GM19455 (cell line): ENCODE data around the gene SMIM29.
A peak's percentile ranks its signal among the peaks of the same experiment; 100 is the strongest.

Experiments
- ATAC-seq: cut with Tn5 transposase; IDR thresholded peaks from one replicate; pipeline ENCODE4 v1.9.1; 2021; ENCODE audit not compliant: unreplicated experiment

SMIM29 gene

DNA sequence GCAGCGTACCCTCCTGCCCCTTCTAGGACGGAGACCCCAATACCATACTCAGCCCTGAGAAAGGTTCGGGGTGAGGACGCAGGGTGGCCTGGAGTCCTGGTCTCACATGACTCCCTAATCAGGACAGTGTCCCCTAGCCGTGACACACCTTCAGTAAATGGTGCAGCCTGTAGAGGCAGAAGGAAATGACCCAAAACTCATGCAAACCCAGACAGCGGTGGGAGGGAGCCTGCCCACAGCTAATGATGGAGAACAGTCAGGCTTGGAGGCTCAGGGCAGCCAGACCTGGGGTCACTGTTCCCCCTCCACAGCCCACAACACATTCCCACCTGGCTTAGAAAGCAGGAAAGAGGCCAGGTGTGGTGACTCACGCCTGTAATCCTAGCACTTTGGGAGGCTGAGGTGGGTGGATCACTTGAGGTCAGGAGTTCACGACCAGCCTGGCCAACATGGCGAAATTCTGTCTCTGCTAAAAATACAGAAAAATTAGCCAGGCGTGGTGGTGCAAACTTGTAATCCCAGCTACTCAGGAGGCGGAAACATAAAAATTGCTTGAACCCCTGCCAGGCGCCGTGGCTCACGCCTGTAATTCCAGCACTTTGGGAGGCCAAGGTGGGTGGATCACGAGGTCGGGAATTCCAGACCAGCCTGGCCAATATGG, 20.9 kb downstream of the SMIM29 start:
- ATAC-seq, result no peak

DNA sequence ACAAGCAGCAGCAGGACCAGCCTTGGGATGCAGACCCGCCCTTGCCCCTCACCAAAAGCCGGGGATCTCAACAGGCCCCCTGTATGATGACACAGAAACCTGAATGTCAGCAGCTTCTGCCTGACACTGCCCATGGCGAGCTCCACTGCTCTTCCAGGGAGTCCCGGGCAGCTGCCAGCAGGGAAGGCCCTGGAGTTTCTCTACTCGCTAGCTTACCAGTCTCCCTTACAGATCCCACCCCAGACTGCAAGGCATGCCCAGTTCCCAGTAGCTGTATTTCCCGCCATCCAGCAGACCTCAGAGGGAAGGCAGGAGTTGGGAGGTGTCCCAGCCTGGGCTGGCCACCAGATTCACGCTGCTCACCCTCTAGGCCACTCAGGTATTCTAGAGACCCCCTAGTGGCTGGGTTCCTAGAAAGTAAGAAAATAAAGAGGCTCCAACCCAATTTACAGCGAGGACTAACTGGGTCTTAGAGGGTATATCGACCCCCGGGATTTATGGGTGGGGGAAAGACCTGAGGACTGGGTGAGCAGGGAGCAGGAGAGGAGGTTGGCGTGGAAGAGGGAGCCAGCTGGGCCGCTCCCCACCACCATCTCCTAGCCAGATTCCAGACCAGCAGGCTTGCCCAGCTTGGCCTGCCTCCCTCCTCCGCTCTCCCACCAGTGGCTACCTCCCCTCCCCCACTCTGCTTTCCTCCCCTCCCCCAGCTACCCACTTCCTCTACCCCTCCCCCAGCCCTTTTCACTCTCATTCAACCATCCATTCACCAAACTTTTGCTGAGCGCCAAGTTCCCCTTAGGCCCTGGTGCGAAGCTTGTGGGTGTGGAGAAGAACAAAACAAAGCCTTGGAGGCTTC, 21.8 kb downstream of the SMIM29 start:
- ATAC-seq, result no peak

DNA sequence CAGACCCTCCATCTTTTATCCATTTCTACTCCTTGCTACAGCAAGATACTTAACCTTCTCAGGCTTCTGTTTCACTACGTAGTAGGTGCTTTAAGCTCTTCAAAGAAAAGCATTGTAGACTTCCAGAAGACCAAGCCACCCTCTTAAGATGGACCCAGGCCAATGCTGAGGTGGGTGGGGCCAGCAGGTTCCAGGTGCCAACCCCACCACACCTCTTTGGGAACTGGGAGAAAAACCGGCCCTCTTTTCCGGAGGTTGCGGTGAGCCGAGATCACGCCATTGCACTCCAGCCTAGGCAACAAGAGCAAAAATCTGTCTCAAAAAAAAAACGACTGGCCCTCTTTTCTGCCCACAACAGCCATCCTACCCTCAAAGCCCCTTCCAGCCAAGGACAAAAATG, 22.7 kb downstream of the SMIM29 start:
- ATAC-seq, result no peak

DNA sequence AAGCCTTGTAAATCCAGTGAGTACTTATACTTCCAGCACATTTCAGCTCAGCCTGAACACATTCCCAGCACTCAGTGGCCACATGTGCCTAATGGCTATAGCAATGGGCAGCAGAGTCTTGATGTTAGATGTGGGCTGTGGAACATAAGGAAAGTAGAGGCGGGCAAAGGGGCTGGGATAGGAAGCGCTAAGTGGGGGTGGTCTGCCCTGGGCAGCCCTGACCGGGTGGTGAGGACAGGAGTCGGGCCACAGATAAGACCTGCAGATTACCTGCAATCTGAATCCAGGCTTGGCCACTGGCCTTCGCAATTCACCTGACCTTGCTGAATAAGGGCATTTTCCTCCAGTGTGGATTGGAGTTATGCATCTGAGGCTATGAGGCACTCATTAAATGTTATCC, 23.3 kb downstream of the SMIM29 start:
- no peak for ATAC-seq

DNA sequence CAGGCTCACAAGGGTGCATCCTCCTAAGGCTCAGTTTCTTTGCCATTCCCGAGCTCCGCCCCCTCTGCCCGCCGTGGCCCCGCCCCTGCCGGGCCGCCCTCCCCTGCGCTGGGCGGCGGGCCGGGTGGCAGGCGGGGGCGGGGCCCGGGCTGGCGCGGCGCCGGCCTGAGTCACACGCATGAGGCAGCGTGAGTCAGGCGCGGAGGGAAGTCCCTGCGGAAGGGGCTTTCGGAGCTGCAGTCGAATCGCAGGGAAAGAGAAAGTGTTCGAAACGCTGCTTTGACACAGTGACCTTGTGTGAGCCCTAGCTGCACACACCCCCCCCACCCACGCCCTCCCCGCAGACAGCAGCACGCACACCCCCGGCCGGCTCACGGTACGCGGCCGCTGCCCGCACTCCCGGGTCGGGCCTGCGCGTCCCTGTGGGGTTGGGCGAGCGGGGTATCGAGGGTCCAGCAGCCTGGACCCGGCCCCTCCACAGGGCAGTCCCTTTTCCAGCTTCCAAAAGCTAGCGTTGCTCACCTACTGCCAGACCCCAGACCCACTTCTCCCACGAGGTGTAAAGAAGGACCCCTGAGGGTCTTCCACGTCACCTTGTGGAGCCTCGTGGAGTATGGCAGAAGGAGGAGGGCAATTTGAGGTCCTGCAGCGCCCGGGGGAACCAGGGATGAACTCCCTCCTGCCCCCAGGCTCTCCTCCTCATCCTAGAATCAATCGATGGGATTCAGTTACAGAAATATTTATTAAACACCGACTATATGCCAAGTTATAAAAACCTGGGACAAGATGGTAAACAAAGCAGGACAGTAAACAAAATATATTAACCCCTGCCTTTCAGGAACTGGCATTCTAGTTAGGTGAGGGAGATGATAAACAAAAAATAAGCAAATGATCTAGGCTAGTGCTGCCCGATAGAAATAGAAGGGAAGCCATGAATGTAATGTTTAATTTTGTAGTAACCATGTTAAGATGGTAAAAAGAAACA, 24.6 kb downstream of the SMIM29 start:
- ATAC-seq, result peak; percentile 85

DNA sequence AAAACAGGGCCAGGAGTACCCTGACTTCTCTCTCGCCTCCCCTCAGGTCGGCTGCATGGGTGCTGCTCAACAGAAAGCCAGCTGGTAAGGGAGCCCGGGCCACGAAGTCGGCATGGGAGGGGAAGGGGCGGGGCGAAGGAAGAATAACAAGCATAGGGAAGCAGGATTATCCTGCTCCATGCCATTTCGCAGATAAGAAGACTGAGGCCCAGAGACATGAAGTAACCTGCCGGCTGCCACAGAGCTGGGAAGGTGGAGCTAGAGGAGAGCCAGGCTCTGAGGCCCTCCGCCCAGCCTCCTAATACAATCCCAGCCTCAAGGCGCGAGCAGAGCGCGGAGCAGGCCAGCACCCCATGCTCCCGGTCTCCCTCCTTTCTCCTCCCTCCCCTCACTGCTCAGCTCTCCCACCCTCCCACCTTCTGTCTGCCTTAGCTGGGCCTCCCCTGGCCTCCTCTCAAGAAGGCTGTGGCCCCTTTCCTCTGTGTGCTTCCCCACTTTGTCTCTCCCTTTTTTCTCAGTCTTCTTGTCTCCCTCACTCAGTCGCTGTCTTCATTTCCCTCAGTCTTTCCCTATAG, 25.3 kb downstream of the SMIM29 start:
- ATAC-seq, result no peak

DNA sequence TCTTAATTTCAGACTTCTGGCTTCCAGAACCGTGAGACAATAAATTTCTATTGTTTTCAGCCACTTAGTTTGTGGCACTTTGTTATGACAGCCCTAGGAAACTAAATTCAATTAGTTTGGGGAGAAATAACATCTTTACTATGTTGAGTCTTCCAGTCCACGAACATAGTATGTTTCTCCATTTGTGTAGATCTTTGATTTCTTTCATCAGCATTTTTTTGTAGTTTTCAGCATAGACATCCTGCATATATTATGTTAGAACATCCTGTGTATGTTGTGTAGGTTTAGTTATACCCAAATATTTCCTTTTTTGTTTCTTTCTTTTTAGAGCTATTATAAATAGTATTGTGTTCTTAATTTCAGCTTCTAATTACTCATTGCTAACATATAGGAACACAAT, 30.1 kb downstream of the SMIM29 start:
- ATAC-seq, result no peak

DNA sequence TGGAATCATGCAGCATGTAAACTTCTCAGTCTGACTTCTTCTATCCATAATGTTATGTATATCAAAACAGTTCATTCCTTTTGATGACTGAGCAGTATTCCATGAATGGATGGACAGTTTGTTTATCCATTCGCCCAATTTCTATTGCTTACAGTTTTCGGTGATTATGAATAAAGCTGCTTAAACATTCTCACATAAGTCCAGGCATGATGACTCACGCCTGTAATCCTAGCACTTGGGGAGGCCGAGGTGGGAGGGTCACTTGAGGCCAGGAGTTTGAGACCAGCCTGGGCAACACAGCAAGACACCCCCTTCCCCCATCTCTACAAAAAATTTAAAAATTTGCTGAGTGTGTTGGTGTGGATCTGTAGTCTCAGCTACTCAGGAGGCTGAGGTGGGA, 35.0 kb downstream of the SMIM29 start:
- no peak for ATAC-seq

DNA sequence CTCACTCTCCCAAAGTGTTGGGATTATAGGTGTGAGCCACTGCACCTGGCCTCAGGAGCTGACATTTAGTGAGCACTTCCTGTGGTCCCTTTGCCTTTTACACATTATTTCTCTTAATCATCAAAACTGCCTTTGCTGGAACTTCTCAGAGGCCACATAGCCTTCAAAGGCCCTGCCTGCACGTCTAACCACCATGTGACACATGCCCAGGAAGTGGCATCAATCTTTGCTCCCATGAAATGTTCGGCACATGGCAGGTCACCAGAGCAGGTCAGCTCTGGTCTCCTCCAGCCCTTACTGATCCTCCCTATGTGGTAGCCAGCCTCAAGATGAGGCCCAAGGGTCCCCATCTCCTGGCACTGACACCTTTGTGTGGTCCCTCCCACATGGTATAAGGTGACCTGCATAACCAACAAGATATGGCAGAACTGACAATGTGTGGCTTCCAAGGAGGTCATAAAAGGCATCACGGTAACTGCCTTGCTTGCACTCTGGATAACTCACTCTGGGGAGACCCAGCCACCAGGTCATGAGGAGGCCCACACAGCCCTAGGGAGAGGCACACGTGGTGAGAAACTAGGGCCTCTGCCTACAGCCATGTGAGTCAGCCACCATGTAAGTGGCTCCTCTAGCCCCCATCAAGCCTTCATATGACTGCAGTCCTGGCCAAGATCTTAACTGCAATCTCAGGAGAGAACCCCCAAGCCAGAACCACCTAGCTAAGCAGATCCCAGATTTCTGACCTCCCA, 40.9 kb downstream of the SMIM29 start:
- no peak for ATAC-seq

DNA sequence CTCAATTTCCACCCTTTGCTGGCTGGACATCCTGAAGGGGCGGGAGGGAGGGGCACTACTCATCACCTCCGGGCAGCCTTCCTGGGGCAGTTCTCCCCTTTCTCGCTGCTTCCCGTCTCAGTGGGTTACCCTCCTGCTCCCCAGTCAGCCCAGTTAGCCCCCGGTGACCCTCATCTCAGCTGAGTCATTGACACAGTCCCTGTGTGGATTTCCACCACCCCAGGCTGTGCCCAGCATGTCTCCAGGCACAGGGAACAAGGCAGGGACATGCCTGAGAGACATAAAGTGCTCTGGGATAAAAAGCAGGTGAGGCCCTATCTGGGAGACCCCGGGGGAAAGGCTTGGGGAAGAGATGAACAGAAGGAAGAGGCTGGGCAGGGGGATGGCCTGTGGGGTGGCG, 42.1 kb downstream of the SMIM29 start:
- no peak for ATAC-seq

DNA sequence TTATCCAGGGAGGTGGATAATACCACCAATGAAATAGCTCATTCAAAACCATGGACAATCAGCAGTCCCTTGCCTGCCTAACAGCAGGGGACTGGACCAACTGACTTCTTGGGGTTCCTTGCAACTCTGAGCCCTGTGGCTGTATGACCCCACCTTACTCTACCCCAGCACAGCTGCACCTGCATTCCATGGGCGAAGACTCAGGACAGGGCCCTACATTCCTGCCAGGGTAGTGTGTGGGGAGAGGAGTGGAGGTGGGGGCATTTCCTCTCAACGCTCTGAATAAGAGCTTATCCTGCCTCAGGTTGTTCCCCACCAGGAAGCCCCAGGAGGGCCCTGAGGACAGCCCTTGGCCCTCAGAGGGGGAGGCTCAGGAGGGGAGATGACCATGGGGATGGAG, 42.9 kb downstream of the SMIM29 start:
- no peak for ATAC-seq

DNA sequence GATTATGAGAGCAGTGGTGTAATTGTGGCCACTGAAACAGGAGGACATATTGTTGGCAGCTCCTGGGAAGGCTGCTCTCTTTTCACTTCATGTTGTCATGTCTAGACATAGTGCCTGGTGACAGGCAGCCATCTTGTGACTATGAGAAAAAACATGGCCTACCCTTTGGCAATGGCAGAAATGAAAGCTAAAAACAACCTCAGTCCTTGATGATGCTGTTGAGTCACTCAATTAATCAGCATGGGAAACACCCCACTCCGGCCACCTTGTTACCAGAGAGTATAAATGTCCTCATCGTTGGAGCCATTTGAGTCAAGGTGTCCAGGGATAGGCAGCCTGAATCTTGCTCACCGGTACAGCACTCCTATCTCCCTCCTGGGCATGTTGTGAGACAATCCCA, 43.3 kb downstream of the SMIM29 start:
- ATAC-seq, result no peak

DNA sequence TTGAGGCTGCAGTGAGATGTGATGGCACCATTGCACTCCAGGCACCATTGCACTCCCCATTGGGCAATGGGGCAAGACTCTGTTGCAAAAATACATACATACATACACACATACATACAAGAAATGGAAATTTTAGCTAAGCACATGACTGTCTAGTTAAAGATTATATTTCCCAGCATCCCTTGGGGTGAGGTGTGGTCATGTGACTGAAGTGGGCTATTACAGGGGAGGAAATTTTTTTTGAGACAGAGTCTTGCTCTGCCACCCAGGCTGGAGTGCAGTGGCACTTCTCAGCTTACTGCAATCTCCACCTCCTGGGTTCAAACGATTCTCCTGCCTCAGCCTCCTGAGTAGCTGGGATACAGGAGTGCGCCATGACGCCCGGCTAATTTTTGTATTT, 44.1 kb downstream of the SMIM29 start:
- no peak for ATAC-seq

DNA sequence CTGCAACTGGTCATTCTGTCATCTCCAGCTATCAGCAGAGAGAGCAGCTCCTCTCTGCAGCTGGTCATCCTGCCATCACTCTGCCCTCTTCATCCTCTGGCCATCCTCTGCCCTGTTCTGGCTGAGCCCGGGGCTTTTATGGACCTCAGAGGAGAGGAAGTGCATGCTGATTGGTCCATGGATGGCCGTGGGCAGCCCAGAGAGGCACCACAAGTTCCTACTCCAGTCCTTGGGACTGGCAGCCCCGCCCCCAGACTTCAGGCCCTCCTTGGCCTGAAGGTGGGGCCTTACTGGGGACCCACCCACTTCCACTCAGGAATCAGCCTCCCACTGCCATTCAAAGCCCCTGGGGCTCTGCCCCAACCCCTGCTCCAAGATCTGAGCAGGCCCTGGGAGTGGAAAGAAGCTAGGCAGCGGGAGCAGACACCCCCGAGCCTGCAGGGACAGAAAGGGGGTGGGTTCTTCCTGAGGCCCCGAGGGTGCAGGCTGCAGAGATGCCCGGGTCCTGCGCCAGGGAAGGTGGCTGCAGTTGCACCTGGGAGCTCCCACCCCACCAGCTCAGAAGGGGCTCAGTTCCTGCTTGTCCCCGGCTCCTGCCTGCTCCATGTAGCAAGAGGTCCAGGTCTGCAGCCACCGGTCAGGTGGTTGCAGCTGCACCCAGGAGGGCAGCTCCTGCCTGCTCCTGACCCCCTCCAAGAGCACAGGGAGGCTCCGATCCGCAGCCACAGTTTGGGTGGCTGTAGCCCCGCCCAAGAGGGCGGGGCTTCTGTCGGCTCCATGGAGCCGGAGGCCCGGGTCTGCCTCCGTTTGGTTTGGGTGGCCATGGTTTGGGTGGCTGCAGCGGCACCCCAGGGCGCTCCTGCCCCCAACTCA, 46.2 kb downstream of the SMIM29 start:
- ATAC-seq, result no peak

DNA sequence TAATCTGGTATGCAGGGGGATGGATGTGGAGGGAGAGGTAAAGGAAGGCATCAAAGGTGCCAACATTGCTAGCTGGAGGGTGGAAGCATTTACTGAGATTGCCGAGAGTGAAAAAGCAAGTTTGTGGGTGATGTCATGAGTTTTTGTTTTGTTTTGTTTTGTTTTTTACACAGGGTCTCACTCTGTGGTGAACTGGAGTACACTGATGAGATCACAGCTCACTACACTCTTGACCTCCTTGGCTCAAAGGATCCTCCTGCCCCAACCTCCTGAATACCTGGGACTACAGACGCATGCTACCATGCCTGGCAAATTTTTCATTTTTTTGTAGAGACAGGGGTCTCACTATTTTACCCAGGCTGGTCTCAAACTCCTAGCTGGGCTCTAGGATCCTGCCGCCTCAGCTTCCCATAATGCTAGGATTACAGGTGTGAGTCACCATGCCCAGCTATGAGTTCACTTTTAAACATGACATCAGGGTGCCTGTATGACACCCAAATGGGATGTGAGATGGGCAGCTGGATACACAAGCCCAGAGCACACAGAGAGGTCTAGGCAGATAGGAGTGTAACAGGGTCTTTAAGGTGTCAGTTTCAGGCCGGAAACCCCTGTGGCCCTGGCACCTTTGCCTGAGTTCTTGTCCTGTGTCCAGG, 47.2 kb downstream of the SMIM29 start:
- ATAC-seq, result no peak

DNA sequence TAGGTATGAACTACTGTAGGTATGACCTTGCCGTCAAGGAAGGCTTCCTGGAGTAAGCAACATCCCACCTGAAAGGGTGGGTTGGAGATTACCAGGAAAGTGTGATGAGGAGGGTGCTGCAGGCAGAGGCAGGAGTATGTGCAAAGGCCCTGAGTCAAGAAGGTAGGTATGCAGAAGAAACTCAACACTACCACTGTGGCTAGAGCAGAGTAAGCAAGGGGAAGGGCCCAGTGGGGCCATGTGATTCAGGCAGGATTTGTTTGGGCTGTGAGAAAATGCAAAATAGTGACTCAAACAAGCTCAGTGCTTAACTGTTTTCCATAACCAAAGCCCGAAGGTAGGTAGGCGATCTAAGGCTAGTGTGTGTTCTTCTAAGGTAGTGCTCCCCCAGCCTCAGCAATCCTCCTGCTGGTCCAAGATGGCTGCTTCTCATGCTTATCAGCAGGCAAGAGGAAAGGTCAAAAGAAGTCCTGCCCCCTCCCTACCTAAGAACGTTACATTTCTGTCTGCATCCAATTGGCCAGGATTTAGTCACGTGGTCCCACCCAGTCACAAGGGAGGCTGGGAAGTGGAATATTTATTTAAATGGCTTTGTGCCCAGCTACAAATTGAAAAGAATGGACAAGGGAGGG, 48.4 kb downstream of the SMIM29 start:
- no peak for ATAC-seq

DNA sequence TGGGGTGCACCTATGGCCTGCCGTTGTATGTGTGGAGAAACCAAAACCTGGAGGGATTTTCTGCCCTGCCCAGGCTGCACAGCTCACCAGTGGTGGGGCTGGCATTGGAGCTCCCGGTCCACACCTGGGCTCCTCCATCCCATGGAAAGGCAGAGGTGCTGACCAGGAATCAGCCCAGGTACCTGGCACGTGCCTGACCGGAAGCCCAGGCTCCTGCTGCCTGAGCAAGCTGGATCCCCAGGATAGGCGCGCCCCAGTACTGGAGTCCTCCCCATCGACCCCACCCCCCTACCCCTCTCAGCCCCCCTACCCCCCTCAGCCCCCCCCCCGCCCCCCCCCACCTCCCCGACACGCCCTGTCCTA, 52.0 kb downstream of the SMIM29 start:
- ATAC-seq, result no peak
